Tibial nerve (tissue), 4 donors: ENCODE data around the gene OSTM1. TPM values are rescaled to one million over a fixed set of nuclear protein-coding genes. Genes with fewer than 3 reads are reported as not detected.
"Not testable (repeated sequence)": the region's sequence is repeated elsewhere in the genome, so short reads cannot be mapped to it uniquely, and the experiment has no call there.

Experiments used
- DNase-seq, 2 donors: peaks; one replicate each; pipeline ENCODE4 v3.0.0-alpha.2; 2019; ENCODE audit warnings: low spot score in 2 of 2
- H3K27ac ChIP-seq, 4 donors: fragments of 200-600 bp; sonication (generic) in 3 of 4; one replicate each; pipeline ENCODE4 v1.5.1; 2017 to 2019; ENCODE audit warnings: mild to moderate bottlenecking in 1 of 4
- H3K27me3 ChIP-seq, 2 donors: fragments of 200-600 bp; sonication (generic) in 1 of 2; one replicate each; pipeline versions ENCODE4 v1.5.1 to v1.6.0; 2017 to 2019
- H3K36me3 ChIP-seq, 3 donors: fragments of 200-600 bp; sonication (generic); one replicate each; pipeline ENCODE4 v1.5.1; 2018 to 2019
- H3K4me1 ChIP-seq, 4 donors: fragments of 200-600 bp; sonication (generic) in 3 of 4; one replicate each; pipeline ENCODE4 v1.5.1; 2017 to 2019
- H3K4me3 ChIP-seq, 4 donors: fragments of 200-600 bp; sonication (generic) in 3 of 4; one replicate each; pipeline ENCODE4 v1.5.1; 2017 to 2019; ENCODE audit warnings: mild to moderate bottlenecking in 1 of 4, moderate library complexity in 1 of 4
- H3K9me3 ChIP-seq, 4 donors: fragments of 200-600 bp; sonication (generic) in 3 of 4; one replicate each; pipeline ENCODE4 v1.5.1; 2017 to 2019
- CTCF ChIP-seq, 5 experiments: fragments of 200-600 bp in 3 of 5; fragments of 450-650 bp in 2 of 5; sonication (generic) in 3 of 5; IDR thresholded peaks; one replicate each; pipeline ENCODE4 v1.5.1; 2016 to 2019; ENCODE audit warnings: antibody characterized with exemption in 5 of 5, mild to moderate bottlenecking in 3 of 5, moderate library complexity in 2 of 5
- EP300 ChIP-seq, 2 donors: sonication (generic); formaldehyde crosslinking; IDR thresholded peaks; one replicate each; pipeline ENCODE4 v1.6.1; 2017; ENCODE audit warnings: antibody characterized with exemption in 2 of 2, mild to moderate bottlenecking in 1 of 2
- POLR2A ChIP-seq, 2 donors: fragments of 450-650 bp; IDR thresholded peaks; one replicate each; pipeline ENCODE4 v1.6.1; 2017; ENCODE audit warnings: antibody characterized with exemption in 2 of 2, mild to moderate bottlenecking in 2 of 2, moderate library complexity in 2 of 2
- WGBS, 2 donors: methylation state at CpG; one replicate each; pipeline ENCODE4 v1.1.5; 2018; 5-methylcytosine and 5-hydroxymethylcytosine counted together
- total RNA-seq, 4 donors: library from RNA; depleted of rRNA; stranded (reverse); fragments of >200 nt; gene quantifications; one replicate each; pipeline ENCODE4 v1.1.0, GENCODE V29; 2016

Gene OSTM1
- total RNA-seq, 4 donors from 2014 or later, result 49.8 to 136 (median 96.0) TPM

- Histone ChIP-seq H3K27ac (no peak overlapping the region), H3K4me3 (no peak overlapping the region), H3K36me3 (no peaks in the 10 kb centered on the region), H3K4me1 (no peaks in the 10 kb centered on the region), H3K9me3 (peaks cover 0 to 23% (median 0%) of the 10 kb centered on the region in 4 donors), H3K27me3 (no peaks in the 10 kb centered on the region)
- TF ChIP-seq POLR2A (IDR thresholded peaks at IDR 0.05), result no peak
- TF ChIP-seq EP300 (IDR thresholded peaks at IDR 0.05), result no peak
- no peak for TF ChIP-seq CTCF (IDR thresholded peaks at IDR 0.05)
- no peak for DNase-seq
These were observed 64.6 kb downstream of the OSTM1 start for GRCh38 chr6:108009894-108010293.

GRCh38 chr6:108009258-108009657 lies 65.3 kb downstream of the OSTM1 start:
- H3K27ac ChIP-seq, H3K27me3 ChIP-seq, H3K36me3 ChIP-seq, H3K4me1 ChIP-seq, H3K4me3 ChIP-seq, DNase-seq: not testable (repeated sequence)
- whole genome bisulfite sequencing, 2 donors, result 91 to 94% methylated on average over 1 of the region's 1 CpG
- H3K9me3 ChIP-seq, result peaks cover 0 to 23% (median 0%) of the 10 kb centered on the region in 4 donors

GRCh38 chr6:108008363-108008762 lies 66.2 kb downstream of the OSTM1 start:
- no peaks in the 10 kb centered on the region for H3K4me1 ChIP-seq
- 75 to 77% methylated on average over 1 of the region's 1 CpG for WGBS, 2 donors
- no peaks in the 10 kb centered on the region for H3K27me3 ChIP-seq
- no peak overlapping the region for H3K4me3 ChIP-seq
- no peaks in the 10 kb centered on the region for H3K36me3 ChIP-seq
- TF ChIP-seq CTCF (IDR thresholded peaks at IDR 0.05) (no peak), EP300 (IDR thresholded peaks at IDR 0.05) (no peak), POLR2A (IDR thresholded peaks at IDR 0.05) (no peak)
- no peak for DNase-seq
- H3K27ac ChIP-seq, result no peak overlapping the region
- peaks cover 0 to 23% (median 0%) of the 10 kb centered on the region in 4 donors for H3K9me3 ChIP-seq

GRCh38 chr6:108005961-108006360 lies 68.6 kb downstream of the OSTM1 start:
- Histone ChIP-seq H3K9me3 (peaks cover 0 to 23% (median 0%) of the 10 kb centered on the region in 4 donors), H3K27ac (no peak overlapping the region), H3K27me3 (no peaks in the 10 kb centered on the region), H3K36me3 (no peaks in the 10 kb centered on the region), H3K4me3 (no peak overlapping the region), H3K4me1 (peaks cover 0 to 5% (median 0%) of the 10 kb centered on the region in 4 donors)
- WGBS, 2 donors, result 83 to 85% methylated on average over 3 of the region's 3 CpGs
- DNase-seq, result no peak
- TF ChIP-seq POLR2A (IDR thresholded peaks at IDR 0.05) (no peak), EP300 (IDR thresholded peaks at IDR 0.05) (no peak), CTCF (IDR thresholded peaks at IDR 0.05) (no peak)

- Histone ChIP-seq H3K4me3 (no peak overlapping the region), H3K4me1 (peaks cover 0 to 5% (median 0%) of the 10 kb centered on the region in 4 donors), H3K27ac (no peak overlapping the region), H3K27me3 (no peaks in the 10 kb centered on the region), H3K9me3 (peaks cover 0 to 16% (median 0%) of the 10 kb centered on the region in 4 donors), H3K36me3 (no peaks in the 10 kb centered on the region)
- DNase-seq, result no peak
- no peak for TF ChIP-seq CTCF (IDR thresholded peaks at IDR 0.05)
- no peak for TF ChIP-seq POLR2A (IDR thresholded peaks at IDR 0.05)
- no peak for TF ChIP-seq EP300 (IDR thresholded peaks at IDR 0.05)
- WGBS, 2 donors, result 94 to 96% methylated on average over 15 of the region's 15 CpGs
These were observed 69.7 kb downstream of the OSTM1 start for GRCh38 chr6:108004861-108005260.
